A204.1 (cell line): Measurements from ENCODE around the gene MKS1.

Source experiments
- FAIRE-seq: peaks from 2 replicates; lab custom pipeline; 2012; peaks lifted over from hg19 to GRCh38; lab: Jason Lieb, UNC

MKS1 gene

GRCh38 chr17:58200024-58200633 lies 18.9 kb downstream of the MKS1 start:
- FAIRE-seq = no peak

GRCh38 chr17:58196610-58197009 lies 22.4 kb downstream of the MKS1 start:
- FAIRE-seq = no peak

- no peak for FAIRE-seq
Measured at GRCh38 chr17:58195518-58196123, 23.4 kb downstream of the MKS1 start.

- no peak for FAIRE-seq
Measured at GRCh38 chr17:58193641-58194255, 25.3 kb downstream of the MKS1 start.

GRCh38 chr17:58192612-58193011 lies 26.4 kb downstream of the MKS1 start, which contains the start of gene EPX:
Gene EPX (plus strand): TSS chr17:58192726. CDS start chr17:58192847, 121 bp downstream.
- FAIRE-seq = no peak

GRCh38 chr17:58191241-58191896 lies 27.7 kb downstream of the MKS1 start:
- no peak for FAIRE-seq

GRCh38 chr17:58189436-58190146 lies 29.5 kb downstream of the MKS1 start:
- no peak for FAIRE-seq

- no peak for FAIRE-seq
Measured at GRCh38 chr17:58187675-58188074, 31.4 kb downstream of the MKS1 start.

- FAIRE-seq = no peak
Measured at GRCh38 chr17:58187063-58187462, 32.0 kb downstream of the MKS1 start.

GRCh38 chr17:58186591-58186990 lies 32.5 kb downstream of the MKS1 start:
- no peak for FAIRE-seq

GRCh38 chr17:58184986-58185761 lies 33.9 kb downstream of the MKS1 start:
- no peak for FAIRE-seq

GRCh38 chr17:58184308-58184985 lies 34.6 kb downstream of the MKS1 start:
- FAIRE-seq = no peak

GRCh38 chr17:58183514-58183913 lies 35.5 kb downstream of the MKS1 start:
- no peak for FAIRE-seq

GRCh38 chr17:58181796-58182195 lies 37.3 kb downstream of the MKS1 start:
- FAIRE-seq = no peak

GRCh38 chr17:58176200-58176599 lies 42.9 kb downstream of the MKS1 start:
- no peak for FAIRE-seq

- FAIRE-seq = no peak
Measured at GRCh38 chr17:58174871-58175270, 44.2 kb downstream of the MKS1 start.

GRCh38 chr17:58172369-58173071 lies 46.5 kb downstream of the MKS1 start:
- no peak for FAIRE-seq

- FAIRE-seq = no peak
Measured at GRCh38 chr17:58170622-58171021, 48.4 kb downstream of the MKS1 start.

GRCh38 chr17:58166682-58167081 lies 52.4 kb downstream of the MKS1 start, which contains the start of gene OR4D2:
Gene OR4D2 (plus strand): TSS chr17:58166982. CDS start chr17:58169656, 2,674 bp downstream.
- FAIRE-seq = no peak

GRCh38 chr17:58165981-58166380 lies 53.1 kb downstream of the MKS1 start:
- FAIRE-seq = no peak
